SK-N-SH treated with all-trans-retinoic acid at 6 μM for 48 hours (cell line): Measurements from ENCODE around the gene OR5AR1.

ENCODE experiments used
- ATAC-seq: fragments of 200-7000 bp; cut with Tn5 transposase; 3 replicates; pipeline ENCODE4 v1.9.1; 2020; ENCODE audit warnings: mild to moderate bottlenecking, moderate library complexity
- CREB5 ChIP-seq: fragments of 250-450 bp; sonication (Bioruptor Pico); IDR thresholded peaks from 2 replicates; pipeline ENCODE4 v1.5.1; 2020; ENCODE audit warnings: low read depth, mild to moderate bottlenecking, moderate library complexity
- CSDC2 ChIP-seq: fragments of 250-450 bp; sonication (Bioruptor Pico); IDR thresholded peaks from 2 replicates; pipeline ENCODE4 v1.5.0; 2020; ENCODE audit warnings: mild to moderate bottlenecking, moderate library complexity
- CSRNP3 ChIP-seq: fragments of 250-450 bp; sonication (Bioruptor Pico); IDR thresholded peaks from 2 replicates; pipeline ENCODE4 v1.5.1; 2021; ENCODE audit warnings: mild to moderate bottlenecking, moderate library complexity
- ESRRG ChIP-seq: fragments of 250-450 bp; sonication (Bioruptor Pico); IDR thresholded peaks from 2 replicates; pipeline ENCODE4 v1.6.1; 2021; ENCODE audit warnings: mild to moderate bottlenecking
- GLIS3 ChIP-seq: fragments of 250-450 bp; sonication (Bioruptor Pico); IDR thresholded peaks from 2 replicates; pipeline ENCODE4 v1.5.0; 2020; ENCODE audit warnings: mild to moderate bottlenecking, moderate library complexity
- ISL1 ChIP-seq: fragments of 250-450 bp; sonication (Bioruptor Pico); IDR thresholded peaks from 2 replicates; pipeline ENCODE4 v2.1.2; 2022; ENCODE audit warnings: mild to moderate bottlenecking, moderate library complexity
- OSR1 ChIP-seq: fragments of 250-450 bp; sonication (Bioruptor Pico); IDR thresholded peaks from 2 replicates; pipeline ENCODE4 v1.8.0; 2022; ENCODE audit warnings: moderate library complexity, mild to moderate bottlenecking, inconsistent platforms
- PATZ1 ChIP-seq: fragments of 250-450 bp; sonication (Bioruptor Pico); IDR thresholded peaks from 2 replicates; pipeline ENCODE4 v1.8.0; 2020; ENCODE audit warnings: mild to moderate bottlenecking, moderate library complexity, borderline replicate concordance
- POU6F1 ChIP-seq: fragments of 250-450 bp; sonication (Bioruptor Pico); IDR thresholded peaks from 2 replicates; pipeline ENCODE4 v1.8.0; 2021; ENCODE audit warnings: low read depth, mild to moderate bottlenecking, moderate library complexity, borderline replicate concordance
- PPARA ChIP-seq: fragments of 250-450 bp; sonication (Bioruptor Pico); IDR thresholded peaks from 2 replicates; pipeline ENCODE4 v1.5.0; 2020; ENCODE audit warnings: mild to moderate bottlenecking, borderline replicate concordance
- RARB ChIP-seq: fragments of 250-450 bp; sonication (Bioruptor Pico); IDR thresholded peaks from 2 replicates; pipeline ENCODE4 v1.8.0; 2021; ENCODE audit warnings: mild to moderate bottlenecking, moderate library complexity
- SNAI2 ChIP-seq: fragments of 250-450 bp; sonication (Bioruptor Pico); IDR thresholded peaks from 2 replicates; pipeline ENCODE4 v1.5.0; 2020; ENCODE audit warnings: mild to moderate bottlenecking, moderate library complexity
- TOX ChIP-seq: fragments of 250-450 bp; sonication (Bioruptor Pico); IDR thresholded peaks from 2 replicates; pipeline ENCODE4 v1.8.0; 2021; ENCODE audit warnings: mild to moderate bottlenecking, moderate library complexity, borderline replicate concordance
- TSHZ2 ChIP-seq: fragments of 250-450 bp; sonication (Bioruptor Pico); IDR thresholded peaks from 2 replicates; pipeline ENCODE4 v1.5.0; 2020; ENCODE audit warnings: mild to moderate bottlenecking, moderate library complexity
- ZC3H10 ChIP-seq: fragments of 250-450 bp; sonication (Bioruptor Pico); IDR thresholded peaks from 2 replicates; pipeline ENCODE4 v1.5.1; 2021; ENCODE audit warnings: mild to moderate bottlenecking, moderate library complexity
- ZFP30 ChIP-seq: fragments of 450-650 bp; formaldehyde crosslinking; IDR thresholded peaks from 2 replicates; pipeline ENCODE4 v1.5.0; 2022; ENCODE audit warnings: mild to moderate bottlenecking, moderate library complexity
- ZNF565 ChIP-seq: fragments of 450-650 bp; formaldehyde crosslinking; conservative IDR thresholded peaks from 2 replicates; pipeline ENCODE4 v1.5.0; 2020; ENCODE audit warnings: low read depth, mild to moderate bottlenecking, moderate library complexity
- ZNF70 ChIP-seq: fragments of 450-650 bp; formaldehyde crosslinking; IDR thresholded peaks from 2 replicates; pipeline ENCODE4 v1.5.0; 2020; ENCODE audit warnings: mild to moderate bottlenecking, moderate library complexity
- ZNF8 ChIP-seq: fragments of 450-650 bp; formaldehyde crosslinking; IDR thresholded peaks from 2 replicates; pipeline ENCODE4 v1.5.0; 2020; ENCODE audit warnings: mild to moderate bottlenecking, moderate library complexity

Gene OR5AR1

GRCh38 chr11:56642339-56642738, 21.1 kb upstream of the OR5AR1 start, which contains the start of gene OR5AP2 (continued):
- no peak for TF ChIP-seq TSHZ2

- no peak for ATAC-seq
- TF ChIP-seq ZFP30 (CRISPR knock-in tag): no peak
- TF ChIP-seq CSDC2 (CRISPR knock-in tag): no peak
- TF ChIP-seq ESRRG (CRISPR knock-in tag): no peak
- TF ChIP-seq PPARA (CRISPR knock-in tag): no peak
- TF ChIP-seq PATZ1 (CRISPR knock-in tag): no peak
- no peak for TF ChIP-seq SNAI2 (CRISPR knock-in tag)
- no peak for TF ChIP-seq CSRNP3 (CRISPR knock-in tag)
- no peak for TF ChIP-seq TSHZ2
Observed at GRCh38 chr11:56659755-56660154, 3.7 kb upstream of the OR5AR1 start.

GRCh38 chr11:56670984-56671383, 7.5 kb downstream of the OR5AR1 start:
- no peak for ATAC-seq
- no peak for TF ChIP-seq ZNF565
- TF ChIP-seq ISL1 (CRISPR knock-in tag): no peak
- no peak for TF ChIP-seq CREB5 (CRISPR knock-in tag)
- TF ChIP-seq CSDC2 (CRISPR knock-in tag): no peak
- TF ChIP-seq POU6F1 (CRISPR knock-in tag): no peak
- no peak for TF ChIP-seq GLIS3 (CRISPR knock-in tag)
- TF ChIP-seq ZNF70 (CRISPR knock-in tag): no peak
- no peak for TF ChIP-seq SNAI2 (CRISPR knock-in tag)
- no peak for TF ChIP-seq RARB (CRISPR knock-in tag)
- no peak for TF ChIP-seq ESRRG (CRISPR knock-in tag)
- TF ChIP-seq ZNF8 (CRISPR knock-in tag): no peak
- no peak for TF ChIP-seq OSR1 (CRISPR knock-in tag)
- TF ChIP-seq ZC3H10 (CRISPR knock-in tag): no peak
- TF ChIP-seq TSHZ2: no peak
- TF ChIP-seq TOX (CRISPR knock-in tag): no peak
- no peak for TF ChIP-seq CSRNP3 (CRISPR knock-in tag)
